Right kidney (tissue), 9 donors: ENCODE results near the gene PYCARD.
"Not testable (repeated sequence)": the region's sequence is repeated elsewhere in the genome, so short reads cannot be mapped to it uniquely, and the experiment has no call there.

Experiments used
- DNase-seq: peaks from one replicate; pipeline ENCODE4 v3.0.0-alpha.2; 2016
- long read RNA-seq, 8 donors: transcript quantifications; one replicate each; lab custom pipeline, GENCODE V29; 2026

PYCARD gene
- long read RNA-seq, donor 1, transcript PYCARD-201 (3 exons, 990 nt): major isoform, 19 of 21 reads
- long read RNA-seq, donor 1, partial matches to known transcripts: 0 of 21 reads
- long read RNA-seq, donor 1, other reads (novel, unspliced or antisense): 0 of 21 reads
- long read RNA-seq, donor 2, transcript PYCARD-201 (3 exons, 990 nt): major isoform, 7 of 7 reads
- long read RNA-seq, donor 2, partial matches to known transcripts: 0 of 7 reads
- long read RNA-seq, donor 2, other reads (novel, unspliced or antisense): 0 of 7 reads
- long read RNA-seq, donor 3, partial matches to known transcripts: 0 of 4 reads
- long read RNA-seq, donor 3, other reads (novel, unspliced or antisense): 0 of 4 reads
- long read RNA-seq, donor 4, transcript PYCARD-201 (3 exons, 990 nt): major isoform, 7 of 10 reads
- long read RNA-seq, donor 4, partial matches to known transcripts: 0 of 10 reads
- long read RNA-seq, donor 4, other reads (novel, unspliced or antisense): 0 of 10 reads
- long read RNA-seq, donor 5, transcript PYCARD-201 (3 exons, 990 nt): major isoform, 20 of 23 reads
- long read RNA-seq, donor 5, partial matches to known transcripts: 0 of 23 reads
- long read RNA-seq, donor 5, other reads (novel, unspliced or antisense): 0 of 23 reads
- long read RNA-seq, donor 6, transcript PYCARD-201 (3 exons, 990 nt): major isoform, 14 of 22 reads
- long read RNA-seq, donor 6, partial matches to known transcripts: 7 of 22 reads
- long read RNA-seq, donor 6, other reads (novel, unspliced or antisense): 0 of 22 reads
- long read RNA-seq, donor 7: 0 reads
- long read RNA-seq, donor 8, transcript PYCARD-201 (3 exons, 990 nt): major isoform, 15 of 17 reads
- long read RNA-seq, donor 8, partial matches to known transcripts: 0 of 17 reads
- long read RNA-seq, donor 8, other reads (novel, unspliced or antisense): 0 of 17 reads

DNA sequence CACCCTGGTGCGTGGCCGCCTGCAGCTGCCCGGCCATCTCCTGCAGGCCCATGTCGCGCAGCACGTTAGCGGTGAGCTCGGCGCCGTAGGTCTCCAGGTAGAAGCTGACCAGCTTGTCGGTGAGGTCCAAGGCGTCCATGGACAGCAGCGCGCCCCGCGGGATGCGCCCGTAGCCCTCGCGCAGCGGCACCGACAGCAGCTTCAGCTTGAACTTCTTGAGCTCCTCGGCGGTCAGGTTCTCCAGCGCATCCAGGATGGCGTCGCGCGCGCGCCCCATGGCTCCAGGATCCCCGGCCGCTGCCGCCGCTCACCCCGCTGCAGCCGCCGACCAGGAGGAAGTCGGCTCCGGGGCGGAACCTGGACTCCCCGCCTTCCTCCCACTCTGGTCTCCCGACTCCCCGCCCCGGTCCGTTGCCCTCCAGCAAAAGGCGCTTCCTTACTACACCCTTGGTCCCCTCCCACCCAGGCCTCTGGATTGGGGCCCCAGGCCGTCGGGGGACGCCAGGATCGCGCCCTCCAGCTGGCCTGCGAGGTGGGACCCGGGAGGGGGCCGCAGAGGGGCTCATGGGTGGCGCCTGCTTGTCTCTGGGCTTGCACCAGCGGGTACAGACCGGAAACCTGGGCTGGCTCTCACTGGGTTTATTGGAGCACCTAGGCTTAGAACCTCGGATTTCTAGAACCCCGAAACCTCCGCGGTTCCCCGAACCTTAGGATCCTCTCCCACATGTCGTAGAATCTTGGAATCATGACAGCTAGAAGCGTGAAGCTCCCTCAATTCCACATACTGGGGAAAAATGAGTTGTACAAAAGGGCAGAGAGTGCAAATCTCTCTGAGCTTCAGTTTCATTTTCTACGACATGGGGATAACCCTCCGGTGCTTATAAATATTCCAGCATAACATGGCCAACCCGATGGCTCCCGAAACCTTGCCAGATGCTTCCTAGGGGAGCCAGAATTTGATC lies at the start of gene PYCARD:
PYCARD (minus strand) TSS at position 347 of the 962 bp plus-strand sequence; CDS start at position 277, 70 bp downstream.
- peak; percentile 71 for DNase-seq

DNA sequence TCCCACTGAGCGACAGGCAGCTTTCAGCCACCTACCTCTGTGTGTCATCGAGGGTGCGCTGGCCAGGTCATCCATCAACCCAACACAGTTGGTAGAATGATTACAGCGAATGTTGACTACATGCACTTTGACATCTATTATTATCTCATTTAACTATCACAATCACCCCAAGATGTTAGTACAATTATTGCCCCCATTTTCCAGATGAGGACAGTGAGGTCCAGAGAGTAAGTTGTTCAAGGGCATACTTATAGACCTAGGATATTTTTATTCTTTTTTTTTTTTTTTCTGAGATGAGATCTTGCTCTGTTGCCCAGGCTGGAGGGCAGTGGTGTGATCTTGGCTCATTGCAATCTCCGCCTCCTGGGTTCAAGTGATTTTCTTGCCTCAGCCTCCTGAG lies 48.9 kb upstream of the PYCARD start:
- no peak for DNase-seq

DNA sequence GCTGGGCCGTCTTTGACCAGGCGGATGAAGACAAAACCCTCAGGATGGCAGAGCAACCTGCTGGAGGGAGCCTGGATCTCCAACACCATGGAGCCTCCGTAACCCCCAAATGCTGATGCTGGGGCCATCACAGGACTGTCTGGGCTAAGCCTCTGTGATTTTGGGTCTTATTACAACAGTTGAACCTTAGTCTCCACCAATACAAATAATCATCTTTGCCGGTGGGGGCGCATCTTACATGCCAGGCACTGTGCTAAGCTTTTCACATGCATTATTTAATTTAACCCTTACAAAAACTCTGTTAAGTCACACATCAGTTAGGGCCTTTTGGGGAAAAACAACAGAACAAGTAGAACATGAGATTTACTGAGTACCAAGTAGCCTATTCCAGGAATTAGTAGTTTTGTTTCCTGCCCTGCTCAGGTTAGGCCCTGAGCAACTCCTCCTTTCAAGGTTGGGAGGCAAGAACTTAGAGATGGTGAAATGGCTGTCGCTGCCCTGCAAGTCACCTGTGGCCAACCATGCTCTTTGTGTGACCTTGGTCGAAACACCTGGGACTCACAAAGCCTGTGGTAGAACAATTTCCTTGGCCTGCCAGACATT lies 48.3 kb upstream of the PYCARD start:
- DNase-seq: no peak

DNA sequence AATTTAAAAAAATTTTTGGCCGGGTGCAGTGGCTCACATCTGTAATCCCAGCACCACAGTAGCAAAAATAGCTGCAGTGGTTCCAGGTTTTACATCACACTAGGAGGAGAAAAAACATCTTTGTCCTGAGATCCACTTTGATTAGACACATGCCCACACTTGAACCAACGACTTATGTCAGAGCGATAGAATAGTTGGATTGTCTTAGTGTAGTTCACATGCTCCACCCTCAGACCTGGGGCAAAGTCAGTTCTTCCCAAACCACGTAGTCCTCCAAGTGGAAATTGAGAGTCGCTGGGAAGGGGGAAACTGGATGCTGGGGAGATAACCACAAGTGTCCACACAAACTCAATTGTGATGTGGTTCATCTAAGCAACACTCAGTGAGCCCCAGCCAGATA lies 45.8 kb upstream of the PYCARD start:
- no peak for DNase-seq

DNA sequence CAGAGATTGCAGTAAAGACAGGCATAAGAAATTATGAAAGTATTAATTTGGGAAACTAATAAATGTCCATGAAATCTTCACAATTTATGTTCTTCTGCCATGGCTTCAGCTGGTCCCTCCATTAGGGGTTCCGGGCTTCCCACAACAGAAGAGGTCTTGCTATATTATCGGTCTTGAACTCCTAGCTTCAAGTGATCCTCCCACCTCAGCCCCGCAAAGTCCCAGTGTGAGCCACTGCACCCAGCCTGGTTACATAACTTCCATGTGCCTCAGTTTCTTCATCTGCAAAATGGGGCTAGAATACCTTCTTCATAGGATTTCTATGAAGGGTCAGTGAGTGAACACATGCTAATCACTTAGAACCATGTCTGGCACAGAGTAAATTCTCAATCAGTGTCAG lies 43.7 kb upstream of the PYCARD start:
- DNase-seq: no peak

DNA sequence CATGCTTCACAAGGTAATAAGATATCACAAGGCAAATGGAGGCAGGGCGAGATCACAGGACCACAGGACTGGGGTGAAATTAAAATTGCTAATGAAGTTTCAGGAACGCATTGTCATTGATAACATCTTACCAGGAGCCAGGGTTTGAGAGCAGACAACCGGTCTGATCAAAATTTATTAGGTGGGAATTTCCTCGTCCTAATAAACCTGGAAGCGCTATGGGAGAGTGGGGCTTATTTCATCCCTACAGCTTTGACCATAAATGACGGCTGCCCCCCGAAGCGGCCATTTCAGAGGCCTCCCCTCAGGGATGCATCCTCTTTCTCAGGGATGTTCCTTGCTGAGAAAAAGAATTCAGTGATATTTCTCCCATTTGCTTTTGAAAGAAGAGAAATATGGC lies 43.0 kb upstream of the PYCARD start:
- DNase-seq: not testable (repeated sequence)

DNA sequence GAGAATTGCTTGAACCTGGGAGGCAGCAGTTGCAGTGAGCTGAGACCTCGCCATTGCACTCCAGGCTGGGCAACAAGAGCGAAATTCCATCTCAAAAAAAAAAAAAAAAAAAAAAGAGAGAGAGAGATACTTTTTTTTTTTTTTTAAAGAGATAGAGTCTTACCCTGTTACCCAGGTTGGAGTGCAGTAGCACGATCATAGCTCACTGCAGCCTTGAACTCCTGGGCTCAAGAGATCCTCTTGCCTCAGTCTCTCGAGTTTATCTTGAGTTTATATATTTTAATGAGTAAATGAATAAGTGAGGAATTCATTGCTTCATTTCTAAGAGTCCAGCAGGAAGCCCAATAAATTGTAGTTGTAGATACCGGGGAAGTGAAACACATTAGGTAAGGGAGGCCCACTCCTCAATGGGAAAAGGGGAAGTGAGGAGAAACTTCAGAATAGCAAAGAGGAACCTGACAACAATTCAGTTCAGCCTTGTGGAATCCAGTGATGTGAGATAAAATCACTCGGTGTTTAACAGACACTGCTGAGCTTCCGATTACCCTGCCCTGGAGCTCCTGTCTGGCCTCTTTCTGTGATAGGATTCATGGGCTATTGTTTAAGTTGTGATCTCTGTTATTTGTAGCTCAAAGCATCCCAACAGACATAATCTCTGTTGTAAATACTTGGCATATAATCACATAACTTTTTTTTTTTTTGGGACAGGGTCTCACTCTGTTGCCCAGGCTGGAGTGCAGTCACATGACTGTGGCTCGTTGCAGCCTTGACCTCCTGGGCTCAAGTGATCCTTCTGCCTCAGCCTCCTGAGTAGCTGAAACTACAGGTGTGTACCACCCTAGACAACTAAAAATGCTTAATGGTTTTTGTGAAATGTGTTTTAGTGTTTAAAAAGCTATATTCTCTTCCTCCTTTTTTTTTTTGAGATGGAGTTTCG lies 41.4 kb upstream of the PYCARD start:
- no peak for DNase-seq

DNA sequence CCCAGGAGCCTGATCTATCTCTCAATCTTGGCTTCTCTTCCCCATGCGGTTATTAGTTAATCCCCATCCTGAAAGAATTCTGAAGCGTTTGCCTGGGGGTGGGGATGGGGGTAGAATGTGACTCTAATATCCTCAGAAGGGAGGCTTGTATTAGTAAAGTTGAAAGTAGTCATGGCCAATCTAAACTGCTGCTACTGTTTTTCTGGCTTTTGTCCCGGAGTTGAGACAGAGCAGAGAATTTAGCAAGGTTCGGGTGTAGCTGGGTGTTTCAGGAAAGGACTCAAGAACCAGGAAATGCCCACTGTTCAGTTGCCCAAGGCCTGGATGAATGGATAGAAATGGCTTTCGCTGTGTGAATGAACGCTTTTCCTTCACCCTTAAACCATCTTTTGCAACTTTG lies 39.6 kb upstream of the PYCARD start:
- no peak for DNase-seq

DNA sequence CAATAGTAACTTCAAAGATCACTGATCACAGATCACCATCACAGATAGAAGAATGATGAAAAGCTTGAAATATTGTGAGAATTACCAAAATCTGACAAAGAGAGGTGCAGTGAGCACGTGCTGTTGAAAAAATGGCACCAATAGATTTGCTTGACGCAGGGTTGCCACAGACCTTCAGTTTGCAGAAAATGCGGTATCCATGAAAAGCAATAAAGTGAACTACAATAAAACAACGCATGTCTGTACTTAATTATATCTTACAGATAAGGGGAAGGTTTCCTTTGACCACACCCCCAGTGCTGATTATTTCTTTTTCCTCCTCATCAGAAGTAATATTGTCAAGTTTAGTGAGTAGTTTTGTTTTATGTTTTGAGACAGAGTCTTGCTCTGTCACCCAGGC lies 35.5 kb upstream of the PYCARD start:
- DNase-seq: no peak

DNA sequence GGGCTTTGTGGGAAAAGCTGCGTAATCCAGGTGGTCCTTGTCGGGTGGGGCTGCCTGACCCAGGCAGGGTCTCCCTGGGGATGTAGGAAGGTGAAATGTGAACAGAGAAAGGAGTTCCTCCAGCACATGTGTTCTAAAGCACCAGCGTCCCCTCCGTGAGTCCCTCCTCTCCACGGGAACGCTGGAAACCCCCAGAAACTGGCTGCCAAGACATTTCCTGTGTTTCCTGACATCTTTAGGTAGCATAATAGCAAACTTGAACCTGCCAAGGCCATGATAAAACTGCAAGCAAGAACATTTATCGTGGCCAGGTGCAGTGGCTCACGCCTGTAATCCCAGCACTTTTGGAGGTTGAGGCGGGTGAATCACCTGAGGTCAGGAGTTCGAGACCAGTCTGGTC lies 26.9 kb upstream of the PYCARD start:
- no peak for DNase-seq

DNA sequence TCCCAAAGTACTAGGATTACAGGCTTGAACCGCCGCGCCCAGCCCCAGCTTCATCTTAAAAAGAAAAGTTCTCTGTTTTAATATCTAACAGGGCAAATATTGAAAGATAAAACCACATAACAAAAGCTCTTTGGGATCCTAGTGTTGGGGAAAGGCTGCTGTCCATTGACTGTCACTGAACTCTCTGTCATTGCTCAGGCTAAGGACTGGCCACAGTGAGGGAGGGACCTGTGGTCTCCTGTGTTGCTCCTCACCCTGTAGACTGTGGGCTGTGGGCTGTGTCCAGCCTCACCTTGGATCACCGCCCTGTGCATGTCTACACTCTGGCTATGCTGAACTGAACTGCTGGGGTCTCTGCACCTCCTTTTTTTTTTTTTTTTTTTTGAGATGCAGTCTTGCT lies 25.6 kb upstream of the PYCARD start:
- no peak for DNase-seq

DNA sequence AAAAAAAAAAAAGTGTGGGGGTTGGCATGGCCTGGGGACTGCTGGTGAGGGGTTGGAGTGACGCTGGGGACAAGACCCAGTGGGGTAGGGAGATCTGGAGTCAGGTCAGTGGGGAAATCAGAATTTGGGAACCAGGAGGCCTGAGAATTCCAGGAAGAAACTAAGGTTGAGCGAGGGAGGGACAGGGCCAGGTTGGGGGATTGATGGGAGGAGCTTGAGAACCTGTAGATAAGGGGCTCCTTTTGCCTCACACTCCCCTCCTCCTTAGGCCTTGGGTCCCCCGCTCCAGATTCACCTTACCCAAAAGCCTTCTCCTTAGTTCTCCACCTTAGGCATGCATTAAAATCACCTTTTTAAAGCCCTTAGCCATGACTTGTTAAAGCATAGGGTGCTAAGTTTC lies 22.6 kb upstream of the PYCARD start:
- DNase-seq: no peak

DNA sequence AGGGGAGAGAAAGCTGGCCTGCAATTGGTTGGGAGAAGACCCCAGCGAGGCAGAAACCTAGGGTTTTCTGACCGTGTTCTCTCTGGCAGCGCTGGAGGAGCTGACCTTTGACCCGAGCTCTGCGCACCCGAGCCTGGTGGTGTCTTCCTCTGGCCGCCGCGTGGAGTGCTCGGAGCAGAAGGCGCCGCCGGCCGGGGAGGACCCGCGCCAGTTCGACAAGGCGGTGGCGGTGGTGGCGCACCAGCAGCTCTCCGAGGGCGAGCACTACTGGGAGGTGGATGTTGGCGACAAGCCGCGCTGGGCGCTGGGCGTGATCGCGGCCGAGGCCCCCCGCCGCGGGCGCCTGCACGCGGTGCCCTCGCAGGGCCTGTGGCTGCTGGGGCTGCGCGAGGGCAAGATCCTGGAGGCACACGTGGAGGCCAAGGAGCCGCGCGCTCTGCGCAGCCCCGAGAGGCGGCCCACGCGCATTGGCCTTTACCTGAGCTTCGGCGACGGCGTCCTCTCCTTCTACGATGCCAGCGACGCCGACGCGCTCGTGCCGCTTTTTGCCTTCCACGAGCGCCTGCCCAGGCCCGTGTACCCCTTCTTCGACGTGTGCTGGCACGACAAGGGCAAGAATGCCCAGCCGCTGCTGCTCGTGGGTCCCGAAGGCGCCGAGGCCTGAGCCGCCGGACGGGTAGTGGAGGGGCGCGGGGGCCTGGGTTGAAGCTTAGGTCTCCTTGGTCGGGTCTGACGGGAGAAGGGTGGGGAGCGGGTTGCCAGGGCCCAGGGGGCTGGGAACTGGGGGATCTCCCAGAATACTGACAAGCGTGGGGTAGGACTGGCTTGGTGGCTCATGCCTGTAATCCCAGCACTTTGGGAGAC lies 21.8 kb upstream of the PYCARD start:
- no peak for DNase-seq

DNA sequence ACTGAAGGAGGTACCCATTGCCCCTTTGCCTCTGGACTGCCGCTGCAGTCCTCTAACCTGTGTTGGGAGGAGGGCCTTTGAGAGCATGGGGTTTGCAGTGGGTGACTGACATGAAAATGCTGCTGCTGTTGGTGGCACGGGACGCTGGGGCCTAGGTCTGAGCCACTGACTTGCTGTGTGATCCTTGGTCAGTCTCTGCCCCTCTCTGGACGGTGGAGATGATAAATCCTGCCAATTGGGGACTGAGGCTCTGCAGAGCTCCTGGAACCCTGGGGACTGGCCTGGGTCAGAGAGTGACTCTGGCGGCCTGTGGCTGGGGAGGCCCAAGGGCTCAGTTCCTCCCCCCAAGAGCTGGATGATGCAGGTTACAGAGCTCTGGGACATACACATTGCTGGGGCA lies 20.5 kb upstream of the PYCARD start:
- DNase-seq: no peak

DNA sequence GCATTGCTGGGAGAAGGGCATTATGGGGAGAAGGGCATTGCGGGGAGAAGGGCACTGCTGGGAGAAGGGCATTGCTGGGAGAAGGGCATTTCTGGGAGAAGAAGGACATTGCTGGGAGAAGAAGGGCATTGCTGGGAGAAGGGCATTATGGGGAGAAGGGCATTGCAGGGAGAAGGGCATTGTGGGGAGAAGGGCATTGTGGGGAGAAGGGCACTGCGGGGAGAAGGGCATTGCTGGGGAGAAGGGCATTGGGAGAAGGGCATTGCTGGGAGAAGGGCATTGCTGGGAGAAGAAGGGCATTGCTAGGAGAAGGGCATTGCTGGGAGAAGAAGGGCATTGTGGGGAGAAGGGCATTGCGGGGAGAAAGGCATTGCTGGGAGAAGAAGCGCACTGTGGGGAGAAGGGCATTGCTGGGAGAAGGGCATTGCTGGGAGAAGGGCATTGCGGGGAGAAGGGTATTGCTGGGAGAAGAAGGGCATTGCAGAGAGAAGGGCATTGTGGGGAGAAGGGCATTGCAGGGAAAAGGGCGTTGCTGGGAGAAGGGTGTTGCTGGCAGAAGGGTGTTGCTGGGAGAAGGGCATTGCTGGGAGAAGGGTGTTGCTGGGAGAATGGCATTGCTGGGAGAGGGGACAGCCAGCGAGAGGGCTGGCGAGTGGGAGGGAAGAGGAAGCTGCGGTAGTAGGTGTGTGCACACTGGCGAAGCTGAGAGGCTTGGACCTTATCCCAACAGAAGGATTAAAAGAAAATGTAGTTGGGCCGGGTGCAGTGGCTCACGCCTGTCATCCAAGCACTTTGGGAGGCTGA lies 19.0 kb upstream of the PYCARD start:
- DNase-seq: no peak

DNA sequence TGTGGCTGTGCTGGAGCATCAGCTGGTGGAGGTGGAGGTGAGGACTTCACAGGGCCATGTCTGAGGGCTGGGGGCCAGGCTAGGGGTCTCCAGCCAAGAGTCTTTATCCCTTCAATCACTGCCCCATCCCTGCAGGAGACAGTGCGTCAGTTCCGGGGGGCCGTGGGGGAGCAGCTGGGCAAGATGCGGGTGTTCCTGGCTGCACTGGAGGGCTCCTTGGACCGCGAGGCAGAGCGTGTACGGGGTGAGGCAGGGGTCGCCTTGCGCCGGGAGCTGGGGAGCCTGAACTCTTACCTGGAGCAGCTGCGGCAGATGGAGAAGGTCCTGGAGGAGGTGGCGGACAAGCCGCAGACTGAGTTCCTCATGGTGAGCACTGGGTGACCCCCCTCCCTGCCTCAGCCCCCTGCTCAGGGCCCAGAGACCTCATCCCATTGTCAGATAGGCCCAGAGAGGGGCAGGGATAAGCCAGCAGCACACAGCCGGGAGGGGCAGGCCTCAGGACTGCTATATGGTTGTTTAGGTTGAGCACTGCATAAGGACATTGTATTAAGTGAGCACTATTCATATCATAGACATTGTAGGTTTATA lies 16.7 kb upstream of the PYCARD start:
- DNase-seq: no peak

DNA sequence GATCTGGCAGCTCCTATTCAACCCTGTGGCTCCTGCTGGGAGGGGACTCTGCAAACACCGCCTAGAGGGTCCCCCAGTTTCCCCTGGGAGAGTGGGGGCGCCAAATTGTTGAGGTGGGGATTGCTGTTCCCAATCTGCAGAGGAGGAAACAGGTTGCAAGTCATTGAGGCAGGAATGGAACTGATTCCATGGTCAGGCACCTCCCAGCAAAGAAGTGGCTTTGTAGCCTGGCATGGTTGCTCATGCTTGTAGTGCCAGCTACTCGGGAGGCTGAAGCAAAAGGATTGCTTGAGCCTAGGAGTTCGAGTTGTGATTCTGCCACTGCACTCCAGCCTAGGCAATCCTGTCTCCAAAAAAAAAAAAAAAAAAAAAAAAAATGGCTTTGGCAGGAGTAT lies 14.6 kb upstream of the PYCARD start:
- no peak for DNase-seq

DNA sequence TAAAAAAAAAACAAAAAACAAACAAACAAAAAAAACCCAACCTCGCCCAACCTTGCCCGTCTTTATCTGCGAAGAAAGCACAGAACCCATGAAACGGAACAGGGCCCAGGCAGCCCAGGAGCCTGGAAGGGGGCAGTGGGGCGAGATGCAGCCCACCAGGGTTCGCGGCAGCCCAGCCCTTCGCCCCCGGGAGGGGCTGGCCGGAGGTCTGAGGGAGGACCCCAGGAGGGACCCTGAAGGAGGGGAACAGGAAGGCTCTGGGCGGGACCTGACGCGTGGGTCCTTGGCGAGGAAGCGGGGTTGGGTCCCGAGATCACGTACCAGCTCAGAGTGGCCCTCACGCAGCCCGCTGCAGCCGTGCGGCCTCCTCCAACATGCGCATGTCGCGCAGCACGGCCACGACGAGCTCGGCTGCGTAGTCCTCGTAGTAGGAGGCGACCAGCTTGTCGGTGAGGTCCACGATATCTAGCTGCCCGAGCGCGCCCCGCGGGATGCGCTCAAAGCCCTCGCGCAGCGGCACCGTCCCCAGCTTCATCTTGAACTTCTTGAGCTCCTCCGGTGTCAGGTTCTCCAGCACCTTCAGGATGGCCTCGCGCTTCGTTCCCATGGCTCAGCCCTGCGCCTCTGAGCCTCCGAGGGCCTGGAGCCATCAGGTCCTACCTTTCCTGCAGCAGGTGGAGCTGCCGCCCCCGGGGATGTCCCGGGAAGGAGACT lies 14.0 kb upstream of the PYCARD start, which contains the start of gene PYDC1:
PYDC1 (minus strand) TSS at position 714 of the 714 bp plus-strand sequence; CDS start at position 607, 107 bp downstream.
- peak; percentile 47 for DNase-seq
